B cell (primary cell): ENCODE measurements around the gene CCNI. TPM values are rescaled to one million over a fixed set of nuclear protein-coding genes. Genes with fewer than 3 reads are reported as not detected.
A peak's percentile ranks its signal among the peaks of the same experiment; 100 is the strongest.

Source experiments
- ATAC-seq: fragments of 200-7000 bp; cut with Tn5 transposase; one replicate; pipeline ENCODE4 v1.10.0; 2021; ENCODE audit warnings: low read depth, mild to moderate bottlenecking, moderate number of reproducible peaks, moderate library complexity
- CTCF ChIA-PET: fragments of 350-600 bp; sonication (Branson Sonifier 250); formaldehyde crosslinking; loops from one replicate; lab custom pipeline; 2021; ENCODE audit warnings: antibody characterized with exemption, inconsistent platforms; lab: Charles Lee
- POLR2A ChIA-PET: fragments of 350-600 bp; sonication (Branson Sonifier 250); formaldehyde crosslinking; loops from one replicate; lab custom pipeline; 2021; ENCODE audit warnings: antibody characterized with exemption; lab: Charles Lee
- DNase-seq: peaks from one replicate; pipeline ENCODE4 v3.0.0; 2013
- H2AFZ ChIP-seq: 2 replicates; pipeline ENCODE4 v1.6.1; 2012; ENCODE audit warnings: mild to moderate bottlenecking, low read depth, low read length; ENCODE audit not compliant: insufficient read depth, poor library complexity, severe bottlenecking
- H3K27ac ChIP-seq, 2 donors: 1 replicate in 1 of 2; 2 replicates in 1 of 2; pipeline ENCODE4 v1.5.1; 2012 to 2013; ENCODE audit warnings: low read length in 2 of 2, mild to moderate bottlenecking in 2 of 2, moderate library complexity in 1 of 2
- H3K27me3 ChIP-seq, 4 experiments: fragments of 200-600 bp in 1 of 4; sonication (generic) in 1 of 4; replicated peaks in 1 of 4; 1 replicate in 2 of 4; 2 replicates in 2 of 4; pipeline versions ENCODE4 v1.6.1 to v1.7.0; 2013 to 2016; ENCODE audit warnings: low read length in 3 of 4, mild to moderate bottlenecking in 2 of 4, mixed read lengths in 1 of 4, moderate library complexity in 1 of 4; ENCODE audit not compliant: insufficient read depth in 4 of 4, control insufficient read depth in 3 of 4; ENCODE audit errors: control extremely low read depth in 1 of 4
- H3K36me3 ChIP-seq, 2 experiments: replicated peaks in 1 of 2; 1 replicate in 1 of 2; 2 replicates in 1 of 2; pipeline versions ENCODE4 v1.6.1 to v1.7.1; 2013; ENCODE audit warnings: low read length in 1 of 2; ENCODE audit not compliant: insufficient read depth in 2 of 2, control insufficient read depth in 1 of 2; ENCODE audit errors: control extremely low read depth in 1 of 2, extremely low read depth in 1 of 2
- H3K4me1 ChIP-seq, 2 donors: fragments of 200-600 bp in 1 of 2; sonication (generic) in 1 of 2; 1 replicate in 1 of 2; 2 replicates in 1 of 2; pipeline versions ENCODE4 v1.5.1 to v1.6.1; 2013 to 2017; ENCODE audit warnings: low read length in 2 of 2; ENCODE audit not compliant: control insufficient read depth in 2 of 2, insufficient read depth in 2 of 2
- H3K4me2 ChIP-seq: replicated peaks from 2 replicates; pipeline ENCODE3; 2012; ENCODE audit warnings: mild to moderate bottlenecking, low read depth, low read length; ENCODE audit not compliant: poor library complexity, severe bottlenecking
- H3K4me3 ChIP-seq, 5 experiments: fragments of 200-600 bp in 1 of 5; sonication (generic) in 1 of 5; 1 replicate in 3 of 5; 2 replicates in 2 of 5; pipeline versions ENCODE4 v1.5.1 to v1.7.0; 2011 to 2016; ENCODE audit warnings: low read length in 4 of 5, mild to moderate bottlenecking in 4 of 5, low read depth in 2 of 5, control low read depth in 1 of 5, moderate library complexity in 1 of 5; ENCODE audit not compliant: insufficient read depth in 1 of 5; ENCODE audit errors: control extremely low read depth in 1 of 5, extremely low read depth in 1 of 5
- H3K79me2 ChIP-seq: fragments of 200-600 bp; sonication (generic); one replicate; pipeline ENCODE4 v1.6.0; 2016; ENCODE audit warnings: low read length; ENCODE audit not compliant: control insufficient read depth, insufficient read depth
- H3K9ac ChIP-seq: fragments of 200-600 bp; sonication (generic); 2 replicates; pipeline ENCODE4 v1.6.1; 2017; ENCODE audit warnings: mild to moderate bottlenecking, low read length, moderate library complexity
- H3K9me3 ChIP-seq, 3 donors: one replicate each; pipeline versions ENCODE4 v1.6.1 to v1.7.1; 2013; ENCODE audit warnings: low read length in 2 of 3; ENCODE audit not compliant: control insufficient read depth in 2 of 3, insufficient read depth in 1 of 3; ENCODE audit errors: control extremely low read depth in 1 of 3
- H4K20me1 ChIP-seq: 2 replicates; pipeline ENCODE4 v1.6.0; 2012; ENCODE audit warnings: mild to moderate bottlenecking, low read length; ENCODE audit not compliant: insufficient read depth, control insufficient read depth, poor library complexity, severe bottlenecking
- H3K27ac Mint-ChIP-seq: one replicate; pipeline ENCODE4 v1.8.0; 2021; ENCODE audit warnings: mixed read lengths
- H3K27me3 Mint-ChIP-seq: one replicate; pipeline ENCODE4 v1.8.0; 2021; ENCODE audit warnings: mixed read lengths
- H3K4me1 Mint-ChIP-seq: one replicate; pipeline ENCODE4 v1.8.0; 2021; ENCODE audit warnings: mixed read lengths
- H3K4me3 Mint-ChIP-seq: one replicate; pipeline ENCODE4 v1.8.0; 2021; ENCODE audit warnings: mixed read lengths
- H3K9me3 Mint-ChIP-seq: one replicate; pipeline ENCODE4 v1.8.0; 2022; ENCODE audit warnings: mixed read lengths; ENCODE audit not compliant: insufficient read depth
- EZH2 ChIP-seq: IDR thresholded peaks from 2 replicates; pipeline ENCODE4 v1.6.1; 2012; ENCODE audit warnings: borderline replicate concordance, low read depth, mild to moderate bottlenecking, moderate library complexity, low read length; ENCODE audit not compliant: insufficient read depth, poor library complexity, severe bottlenecking
- WGBS: methylation state at CpG from one replicate; pipeline ENCODE4 v1.1.5; 2013; ENCODE audit warnings: missing lambda C conversion rate; ENCODE audit not compliant: insufficient coverage; 5-methylcytosine and 5-hydroxymethylcytosine counted together
- intact Hi-C: fragments of 100-400 bp; cut with micrococcal nuclease; formaldehyde crosslinking; loops from one replicate; pipeline ENCODE4 v1.10.0; 2022
- polyA plus RNA-seq: library from polyadenylated mRNA; depleted of rRNA; stranded (reverse); fragments of >200 nt; gene quantifications from 2 replicates; pipeline ENCODE4 v1.2.3, GENCODE V29; 2012
- total RNA-seq, 2 donors: library from RNA; stranded (reverse); fragments of 120-200 nt in 1 of 2; gene quantifications; 1 replicate in 1 of 2; 2 replicates in 1 of 2; pipeline versions ENCODE4 v1.2.3 to v1.2.4, GENCODE V29; 2013 to 2022
- TF ChIP-seq, protein P1 (sequence below): fragments of 200-600 bp; IDR thresholded peaks from one replicate; pipeline ENCODE4 v1.8.0; 2022; ENCODE audit warnings: antibody characterized with exemption, mild to moderate bottlenecking

The CCNI gene
- total and polyA plus RNA-seq, 2 donors (not counting 1 experiment from before 2014, with no cell fraction given): 95.1 to 314 TPM

DNA sequence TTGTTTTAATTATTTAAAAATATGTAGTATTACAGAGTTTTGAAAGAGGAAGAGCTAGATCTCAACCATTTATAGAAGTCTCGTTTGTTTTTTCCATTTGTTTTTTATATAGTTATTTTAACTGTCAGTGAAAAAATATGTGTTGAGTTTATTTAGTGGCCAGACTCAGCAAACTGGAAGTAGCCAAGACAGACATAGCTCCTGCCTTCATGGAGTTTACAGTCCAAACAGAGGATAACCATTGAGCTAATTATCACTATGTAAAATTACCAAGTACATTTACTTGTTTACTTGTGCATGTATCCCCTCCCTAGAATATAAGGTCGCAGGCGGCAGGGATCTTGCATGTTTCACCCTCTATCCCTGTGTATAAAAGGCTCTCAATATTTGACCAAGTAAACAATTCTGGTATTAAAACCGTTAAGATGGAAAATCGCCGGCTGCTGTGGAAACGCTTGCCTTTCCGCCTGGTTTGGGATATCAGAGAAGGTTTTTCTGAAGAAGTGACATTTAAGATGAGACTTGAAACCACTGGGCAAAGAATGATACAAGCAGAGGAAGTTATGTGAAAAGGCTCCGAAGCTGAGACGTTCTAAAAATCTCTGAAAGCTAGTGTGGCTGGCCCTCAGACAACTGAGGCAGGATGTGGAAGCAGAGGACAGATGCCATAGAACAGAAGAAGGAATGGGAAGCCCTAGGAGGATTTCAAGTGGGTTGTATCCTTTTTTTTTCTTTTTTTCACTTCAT lies 1.3 kb upstream of the CCNI start:
- H3K27me3 ChIP-seq: no peaks in the 10 kb centered on the region
- H3K9ac ChIP-seq: peak overlapping the region; percentile 99
- peaks cover 23% of the 10 kb centered on the region for H4K20me1 ChIP-seq
- POLR2A ChIA-PET: interaction anchor here (0.6 to 3.0 kb wide), 8 partner anchors 11 to 785 kb away, joined by 3 to 22 read pairs (median 4); partner anchors contain the start of gene CCNG2
- H3K4me3 Mint-ChIP-seq: peak overlapping the region; percentile 74
- H3K9me3 ChIP-seq: no peaks in the 10 kb centered on the region
- H3K4me1 Mint-ChIP-seq: peaks cover 40% of the 10 kb centered on the region
- H3K4me3 ChIP-seq: peak overlapping the region; percentile 68 to 98 (median 81)
- intact Hi-C loops: loop anchor here (1.0 to 10.0 kb wide), 6 partner anchors 18 to 1698 kb away; partner anchors contain the start of genes BMP2K, RCHY1, SEPTIN11 and THAP6
- H2AFZ ChIP-seq: peak overlapping the region; percentile 93
- WGBS: 87% methylated on average over 7 of the region's 10 CpGs
- ATAC-seq: no peak
- peak overlapping the region; percentile 97 to 100 for H3K27ac ChIP-seq
- H3K27me3 Mint-ChIP-seq: no peaks in the 10 kb centered on the region
- H3K36me3 ChIP-seq: no peaks in the 10 kb centered on the region
- H3K4me1 ChIP-seq: peaks cover 40 to 45% of the 10 kb centered on the region in 2 donors
- H3K79me2 ChIP-seq: peaks cover 80% of the 10 kb centered on the region
- TF ChIP-seq EZH2: no peak
- TF ChIP-seq, protein P1, sequence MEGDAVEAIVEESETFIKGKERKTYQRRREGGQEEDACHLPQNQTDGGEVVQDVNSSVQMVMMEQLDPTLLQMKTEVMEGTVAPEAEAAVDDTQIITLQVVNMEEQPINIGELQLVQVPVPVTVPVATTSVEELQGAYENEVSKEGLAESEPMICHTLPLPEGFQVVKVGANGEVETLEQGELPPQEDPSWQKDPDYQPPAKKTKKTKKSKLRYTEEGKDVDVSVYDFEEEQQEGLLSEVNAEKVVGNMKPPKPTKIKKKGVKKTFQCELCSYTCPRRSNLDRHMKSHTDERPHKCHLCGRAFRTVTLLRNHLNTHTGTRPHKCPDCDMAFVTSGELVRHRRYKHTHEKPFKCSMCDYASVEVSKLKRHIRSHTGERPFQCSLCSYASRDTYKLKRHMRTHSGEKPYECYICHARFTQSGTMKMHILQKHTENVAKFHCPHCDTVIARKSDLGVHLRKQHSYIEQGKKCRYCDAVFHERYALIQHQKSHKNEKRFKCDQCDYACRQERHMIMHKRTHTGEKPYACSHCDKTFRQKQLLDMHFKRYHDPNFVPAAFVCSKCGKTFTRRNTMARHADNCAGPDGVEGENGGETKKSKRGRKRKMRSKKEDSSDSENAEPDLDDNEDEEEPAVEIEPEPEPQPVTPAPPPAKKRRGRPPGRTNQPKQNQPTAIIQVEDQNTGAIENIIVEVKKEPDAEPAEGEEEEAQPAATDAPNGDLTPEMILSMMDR: no peak
- CTCF ChIA-PET: interaction anchor here (0.6 to 1.7 kb wide), 8 partner anchors 15 to 126 kb away, joined by 3 to 14 read pairs (median 4); no protein-coding TSS in a partner anchor
- H3K9me3 Mint-ChIP-seq: no peaks in the 10 kb centered on the region
- no peak for DNase-seq
- peak overlapping the region; percentile 100 for H3K27ac Mint-ChIP-seq
- peak overlapping the region; percentile 86 for H3K4me2 ChIP-seq
